ENCODE data around the gene XCL2.
"Not testable (repeated sequence)": the region's sequence is repeated elsewhere in the genome, so short reads cannot be mapped to it uniquely, and the experiment has no call there.

- not testable (repeated sequence) for TF ChIP-seq POLR2A, CTCF (IDR thresholded peaks at IDR 0.05)
Observed at GRCh38 chr1:168576245-168576688, 32.5 kb upstream of the XCL2 start, which contains the start of gene XCL1.
